ENCODE data around the gene FER. TPM values are rescaled to one million over a fixed set of nuclear protein-coding genes. Genes with fewer than 3 reads are reported as not detected.

The FER gene
- total and polyA plus RNA-seq, 2 of the 8 experiments (the other 6 are each of a cell fraction or from before 2014, with no cell fraction given) = 1.3 to 15.8 TPM

DNA sequence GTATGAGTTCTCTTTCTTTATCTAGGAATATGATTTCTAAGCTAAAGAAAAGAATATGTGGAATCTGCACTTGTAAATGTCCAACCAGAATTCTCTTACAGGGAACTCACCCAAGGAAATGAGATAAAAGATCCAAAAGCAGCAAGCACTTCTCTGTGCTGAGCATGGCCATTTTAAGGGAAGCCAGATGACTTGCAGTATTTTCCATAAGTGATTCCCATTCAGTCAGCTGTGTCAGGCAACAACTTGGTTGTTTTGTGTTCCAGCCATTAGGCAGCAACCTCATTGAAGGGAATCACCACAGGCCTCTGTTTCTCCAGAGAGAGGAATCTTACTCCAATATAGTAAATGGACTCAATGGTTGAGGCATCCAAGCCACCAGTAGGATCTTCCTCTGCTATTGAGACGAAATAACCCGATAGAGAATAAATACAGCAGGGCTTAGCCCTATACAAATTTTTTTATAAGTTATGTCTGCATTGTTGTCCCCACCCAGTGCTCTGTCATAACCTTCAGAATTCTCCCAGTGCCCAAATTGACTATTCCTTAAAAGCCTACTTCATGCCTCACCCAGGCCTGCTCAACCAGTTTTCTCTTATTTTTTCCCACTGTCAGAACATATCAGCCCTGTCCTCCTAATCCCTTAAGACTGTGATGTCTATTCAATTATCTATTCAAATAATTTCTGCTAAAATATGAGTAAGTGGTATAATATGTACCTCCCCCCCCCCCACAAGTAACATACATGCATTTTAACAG lies 425.5 kb downstream of the FER start (continued):
- TF ChIP-seq, protein P1, sequence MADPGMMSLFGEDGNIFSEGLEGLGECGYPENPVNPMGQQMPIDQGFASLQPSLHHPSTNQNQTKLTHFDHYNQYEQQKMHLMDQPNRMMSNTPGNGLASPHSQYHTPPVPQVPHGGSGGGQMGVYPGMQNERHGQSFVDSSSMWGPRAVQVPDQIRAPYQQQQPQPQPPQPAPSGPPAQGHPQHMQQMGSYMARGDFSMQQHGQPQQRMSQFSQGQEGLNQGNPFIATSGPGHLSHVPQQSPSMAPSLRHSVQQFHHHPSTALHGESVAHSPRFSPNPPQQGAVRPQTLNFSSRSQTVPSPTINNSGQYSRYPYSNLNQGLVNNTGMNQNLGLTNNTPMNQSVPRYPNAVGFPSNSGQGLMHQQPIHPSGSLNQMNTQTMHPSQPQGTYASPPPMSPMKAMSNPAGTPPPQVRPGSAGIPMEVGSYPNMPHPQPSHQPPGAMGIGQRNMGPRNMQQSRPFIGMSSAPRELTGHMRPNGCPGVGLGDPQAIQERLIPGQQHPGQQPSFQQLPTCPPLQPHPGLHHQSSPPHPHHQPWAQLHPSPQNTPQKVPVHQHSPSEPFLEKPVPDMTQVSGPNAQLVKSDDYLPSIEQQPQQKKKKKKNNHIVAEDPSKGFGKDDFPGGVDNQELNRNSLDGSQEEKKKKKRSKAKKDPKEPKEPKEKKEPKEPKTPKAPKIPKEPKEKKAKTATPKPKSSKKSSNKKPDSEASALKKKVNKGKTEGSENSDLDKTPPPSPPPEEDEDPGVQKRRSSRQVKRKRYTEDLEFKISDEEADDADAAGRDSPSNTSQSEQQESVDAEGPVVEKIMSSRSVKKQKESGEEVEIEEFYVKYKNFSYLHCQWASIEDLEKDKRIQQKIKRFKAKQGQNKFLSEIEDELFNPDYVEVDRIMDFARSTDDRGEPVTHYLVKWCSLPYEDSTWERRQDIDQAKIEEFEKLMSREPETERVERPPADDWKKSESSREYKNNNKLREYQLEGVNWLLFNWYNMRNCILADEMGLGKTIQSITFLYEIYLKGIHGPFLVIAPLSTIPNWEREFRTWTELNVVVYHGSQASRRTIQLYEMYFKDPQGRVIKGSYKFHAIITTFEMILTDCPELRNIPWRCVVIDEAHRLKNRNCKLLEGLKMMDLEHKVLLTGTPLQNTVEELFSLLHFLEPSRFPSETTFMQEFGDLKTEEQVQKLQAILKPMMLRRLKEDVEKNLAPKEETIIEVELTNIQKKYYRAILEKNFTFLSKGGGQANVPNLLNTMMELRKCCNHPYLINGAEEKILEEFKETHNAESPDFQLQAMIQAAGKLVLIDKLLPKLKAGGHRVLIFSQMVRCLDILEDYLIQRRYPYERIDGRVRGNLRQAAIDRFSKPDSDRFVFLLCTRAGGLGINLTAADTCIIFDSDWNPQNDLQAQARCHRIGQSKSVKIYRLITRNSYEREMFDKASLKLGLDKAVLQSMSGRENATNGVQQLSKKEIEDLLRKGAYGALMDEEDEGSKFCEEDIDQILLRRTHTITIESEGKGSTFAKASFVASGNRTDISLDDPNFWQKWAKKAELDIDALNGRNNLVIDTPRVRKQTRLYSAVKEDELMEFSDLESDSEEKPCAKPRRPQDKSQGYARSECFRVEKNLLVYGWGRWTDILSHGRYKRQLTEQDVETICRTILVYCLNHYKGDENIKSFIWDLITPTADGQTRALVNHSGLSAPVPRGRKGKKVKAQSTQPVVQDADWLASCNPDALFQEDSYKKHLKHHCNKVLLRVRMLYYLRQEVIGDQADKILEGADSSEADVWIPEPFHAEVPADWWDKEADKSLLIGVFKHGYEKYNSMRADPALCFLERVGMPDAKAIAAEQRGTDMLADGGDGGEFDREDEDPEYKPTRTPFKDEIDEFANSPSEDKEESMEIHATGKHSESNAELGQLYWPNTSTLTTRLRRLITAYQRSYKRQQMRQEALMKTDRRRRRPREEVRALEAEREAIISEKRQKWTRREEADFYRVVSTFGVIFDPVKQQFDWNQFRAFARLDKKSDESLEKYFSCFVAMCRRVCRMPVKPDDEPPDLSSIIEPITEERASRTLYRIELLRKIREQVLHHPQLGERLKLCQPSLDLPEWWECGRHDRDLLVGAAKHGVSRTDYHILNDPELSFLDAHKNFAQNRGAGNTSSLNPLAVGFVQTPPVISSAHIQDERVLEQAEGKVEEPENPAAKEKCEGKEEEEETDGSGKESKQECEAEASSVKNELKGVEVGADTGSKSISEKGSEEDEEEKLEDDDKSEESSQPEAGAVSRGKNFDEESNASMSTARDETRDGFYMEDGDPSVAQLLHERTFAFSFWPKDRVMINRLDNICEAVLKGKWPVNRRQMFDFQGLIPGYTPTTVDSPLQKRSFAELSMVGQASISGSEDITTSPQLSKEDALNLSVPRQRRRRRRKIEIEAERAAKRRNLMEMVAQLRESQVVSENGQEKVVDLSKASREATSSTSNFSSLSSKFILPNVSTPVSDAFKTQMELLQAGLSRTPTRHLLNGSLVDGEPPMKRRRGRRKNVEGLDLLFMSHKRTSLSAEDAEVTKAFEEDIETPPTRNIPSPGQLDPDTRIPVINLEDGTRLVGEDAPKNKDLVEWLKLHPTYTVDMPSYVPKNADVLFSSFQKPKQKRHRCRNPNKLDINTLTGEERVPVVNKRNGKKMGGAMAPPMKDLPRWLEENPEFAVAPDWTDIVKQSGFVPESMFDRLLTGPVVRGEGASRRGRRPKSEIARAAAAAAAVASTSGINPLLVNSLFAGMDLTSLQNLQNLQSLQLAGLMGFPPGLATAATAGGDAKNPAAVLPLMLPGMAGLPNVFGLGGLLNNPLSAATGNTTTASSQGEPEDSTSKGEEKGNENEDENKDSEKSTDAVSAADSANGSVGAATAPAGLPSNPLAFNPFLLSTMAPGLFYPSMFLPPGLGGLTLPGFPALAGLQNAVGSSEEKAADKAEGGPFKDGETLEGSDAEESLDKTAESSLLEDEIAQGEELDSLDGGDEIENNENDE (IDR thresholded peaks at IDR 0.05; ENCODE audit: insufficient replicate concordance, low read length) = no peak
- no peak for TF ChIP-seq GTF2F1 (IDR thresholded peaks at IDR 0.05; ENCODE audit: borderline replicate concordance, low read depth, low read length)
- TF ChIP-seq SP4 (IDR thresholded peaks at IDR 0.05; ENCODE audit: low read length) = no peak
- no peak for TF ChIP-seq SIX5 (IDR thresholded peaks at IDR 0.05; ENCODE audit: low read depth, low read length)
- no peak for TF ChIP-seq YY1 (IDR thresholded peaks at IDR 0.05; ENCODE audit: low read depth, low read length)
- no peak for TF ChIP-seq EGR1 (IDR thresholded peaks at IDR 0.05; ENCODE audit: borderline replicate concordance, low read depth, low read length)
- no peak for TF ChIP-seq CEBPB (IDR thresholded peaks at IDR 0.05; ENCODE audit: low read depth, low read length)
- TF ChIP-seq FOSL1 (IDR thresholded peaks at IDR 0.05; ENCODE audit: insufficient read depth, low read depth, low read length) = no peak
- TF ChIP-seq RFX5 (IDR thresholded peaks at IDR 0.05; ENCODE audit: borderline replicate concordance, low read depth, low read length) = no peak
- no peak for TF ChIP-seq EP300 (IDR thresholded peaks at IDR 0.05; ENCODE audit: borderline replicate concordance in 1 of 2, low read depth in 2 of 2, low read length in 2 of 2)
- TF ChIP-seq EZH2 (IDR thresholded peaks at IDR 0.05; ENCODE audit: low read depth, low read length, severe bottlenecking) = no peak
